HG03520 (cell line): Measurements from ENCODE around the gene GRIN3B.
A peak's percentile ranks its signal among the peaks of the same experiment; 100 is the strongest.

ENCODE experiments used
- ATAC-seq: cut with Tn5 transposase; IDR thresholded peaks from one replicate; pipeline ENCODE4 v1.9.1; 2021; ENCODE audit warnings: mild to moderate bottlenecking, moderate library complexity; ENCODE audit not compliant: unreplicated experiment

GRIN3B gene

GRCh38 chr19:964116-964520 is 36.1 kb upstream of the GRIN3B start:
- ATAC-seq = no peak

- ATAC-seq = no peak
Observed at GRCh38 chr19:964761-965694, 35.2 kb upstream of the GRIN3B start.

GRCh38 chr19:966485-967088 is 33.6 kb upstream of the GRIN3B start:
- ATAC-seq = no peak

GRCh38 chr19:970695-971094 is 29.5 kb upstream of the GRIN3B start:
- ATAC-seq = no peak

- ATAC-seq = no peak
Observed at GRCh38 chr19:971795-972194, 28.4 kb upstream of the GRIN3B start.

GRCh38 chr19:972281-972680 is 27.9 kb upstream of the GRIN3B start:
- ATAC-seq = no peak

- no peak for ATAC-seq
Observed at GRCh38 chr19:973726-974563, 26.3 kb upstream of the GRIN3B start.

- no peak for ATAC-seq
Observed at GRCh38 chr19:974564-975257, 25.5 kb upstream of the GRIN3B start.

- ATAC-seq = no peak
Observed at GRCh38 chr19:976476-976875, 23.7 kb upstream of the GRIN3B start.

- ATAC-seq = no peak
Observed at GRCh38 chr19:977058-977464, 23.2 kb upstream of the GRIN3B start.

- no peak for ATAC-seq
Observed at GRCh38 chr19:979318-979741, 20.9 kb upstream of the GRIN3B start.

GRCh38 chr19:980133-980998 is 19.9 kb upstream of the GRIN3B start:
- no peak for ATAC-seq

- peak; percentile 42 for ATAC-seq
Observed at GRCh38 chr19:982567-983170, 17.6 kb upstream of the GRIN3B start.

GRCh38 chr19:984165-984967 is 15.9 kb upstream of the GRIN3B start, which contains the start of gene WDR18:
Gene WDR18 (plus strand): TSS chr19:984345. CDS start chr19:984354, 9 bp downstream.
- ATAC-seq = peak; percentile 54

- ATAC-seq = no peak
Observed at GRCh38 chr19:986083-986482, 14.1 kb upstream of the GRIN3B start.

GRCh38 chr19:988081-988480 is 12.1 kb upstream of the GRIN3B start:
- no peak for ATAC-seq

- ATAC-seq = no peak
Observed at GRCh38 chr19:988510-988909, 11.7 kb upstream of the GRIN3B start.

GRCh38 chr19:989381-990081 is 10.7 kb upstream of the GRIN3B start:
- no peak for ATAC-seq
